Endothelial cell of umbilical vein (primary cell): ENCODE data around the gene GKN2. TPM values are rescaled to one million over a fixed set of nuclear protein-coding genes. Genes with fewer than 3 reads are reported as not detected.

Source experiments
- BruUV-seq: library from RNA; stranded (reverse); fragments of 400-500 nt; replicated peaks from 2 replicates; lab custom pipeline; 2021; lab: Mats Ljungman, UMichigan
- CTCF ChIA-PET: fragments of 300-600, 350-600 bp; sonication (Branson Sonifier 250); formaldehyde crosslinking; loops from one replicate; lab custom pipeline; 2021; ENCODE audit warnings: antibody characterized with exemption, inconsistent platforms; lab: Charles Lee
- POLR2A ChIA-PET: fragments of 300-600, 350-600 bp; sonication (Branson Sonifier 250); formaldehyde crosslinking; loops from one replicate; lab custom pipeline; 2021; ENCODE audit warnings: antibody characterized with exemption, inconsistent platforms; lab: Charles Lee
- DNase-seq: peaks from one replicate; pipeline ENCODE4 v3.0.0-alpha.2; 2011; ENCODE audit warnings: low read depth, low spot score
- FAIRE-seq: peaks from 2 replicates; lab custom pipeline; 2011; peaks lifted over from hg19 to GRCh38; lab: Jason Lieb, UNC
- H2AFZ ChIP-seq: 2 replicates; pipeline ENCODE4 v1.6.0; 2012; ENCODE audit warnings: low read depth, low read length, control low read depth, inconsistent platforms
- H3K27ac ChIP-seq: 2 replicates; pipeline ENCODE4 v1.5.1; 2011; ENCODE audit warnings: low read depth, mild to moderate bottlenecking, control low read depth, low read length, moderate library complexity; ENCODE audit not compliant: insufficient read depth
- H3K27me3 ChIP-seq, 2 experiments: 2 replicates each; pipeline versions ENCODE4 v1.6.0 to v1.6.1; 2011; ENCODE audit warnings: low read length in 2 of 2, mixed read lengths in 1 of 2; ENCODE audit not compliant: control insufficient read depth in 2 of 2, insufficient read depth in 2 of 2
- H3K36me3 ChIP-seq, 2 experiments: 2 replicates in 1 of 2; 3 replicates in 1 of 2; pipeline ENCODE4 v1.5.1; 2011; ENCODE audit warnings: low read length in 2 of 2, mild to moderate bottlenecking in 1 of 2, moderate library complexity in 1 of 2; ENCODE audit not compliant: control insufficient read depth in 2 of 2, insufficient read depth in 2 of 2; ENCODE audit errors: extremely low read depth in 1 of 2
- H3K4me1 ChIP-seq: 3 replicates; pipeline ENCODE4 v1.5.1; 2011; ENCODE audit warnings: mild to moderate bottlenecking, low read length; ENCODE audit not compliant: control insufficient read depth, insufficient read depth; ENCODE audit errors: extremely low read depth
- H3K4me2 ChIP-seq: 2 replicates; pipeline ENCODE4 v1.6.1; 2011; ENCODE audit warnings: low read length, control low read depth, mixed read lengths; ENCODE audit not compliant: insufficient read depth
- H3K4me3 ChIP-seq, 3 experiments: fragments of 200-600 bp in 1 of 3; sonication (generic), shearing (Covaris generic) in 1 of 3; replicated peaks in 1 of 3; 2 replicates each; pipeline ENCODE4 v1.5.1; 2011 to 2016; ENCODE audit warnings: control low read depth in 3 of 3, low read length in 3 of 3, mild to moderate bottlenecking in 2 of 3, inconsistent platforms in 1 of 3, low read depth in 1 of 3, moderate library complexity in 1 of 3; ENCODE audit not compliant: insufficient read depth in 1 of 3
- H3K79me2 ChIP-seq: 2 replicates; pipeline ENCODE4 v1.6.0; 2012; ENCODE audit warnings: low read length, inconsistent platforms; ENCODE audit not compliant: control insufficient read depth, insufficient read depth
- H3K9ac ChIP-seq: replicated peaks from 2 replicates; pipeline ENCODE3; 2011; ENCODE audit warnings: low read length, control low read depth; ENCODE audit not compliant: insufficient read depth; ENCODE audit errors: extremely low read depth
- H3K9me1 ChIP-seq: replicated peaks from 3 replicates; pipeline ENCODE4 v1.6.0; 2011; ENCODE audit warnings: mild to moderate bottlenecking, low read length; ENCODE audit not compliant: control insufficient read depth, insufficient read depth; ENCODE audit errors: extremely low read depth
- H3K9me3 ChIP-seq: replicated peaks from 2 replicates; pipeline ENCODE4 v1.5.1; 2012; ENCODE audit warnings: low read length, inconsistent platforms; ENCODE audit not compliant: control insufficient read depth, insufficient read depth
- H4K20me1 ChIP-seq: replicated peaks from 2 replicates; pipeline ENCODE3; 2011; ENCODE audit warnings: mild to moderate bottlenecking, low read length; ENCODE audit not compliant: control insufficient read depth, insufficient read depth; ENCODE audit errors: extremely low read depth
- CTCF ChIP-seq, 2 donors: IDR thresholded peaks; 1 replicate in 1 of 2; 2 replicates in 1 of 2; pipeline ENCODE4 v1.5.1; 2011; ENCODE audit warnings: low read length in 2 of 2, mild to moderate bottlenecking in 2 of 2, moderate library complexity in 2 of 2, control low read depth in 1 of 2, inconsistent platforms in 1 of 2, low read depth in 1 of 2; ENCODE audit not compliant: insufficient read depth in 1 of 2; ENCODE audit errors: extremely low read depth in 1 of 2
- EZH2 ChIP-seq: IDR thresholded peaks from 2 replicates; pipeline ENCODE4 v1.6.1; 2012; ENCODE audit warnings: borderline replicate concordance, low read depth, mild to moderate bottlenecking, moderate library complexity, low read length, inconsistent platforms; ENCODE audit not compliant: severe bottlenecking
- FOS ChIP-seq: IDR thresholded peaks from 2 replicates; pipeline ENCODE4 v1.6.1; 2011; ENCODE audit warnings: mild to moderate bottlenecking, low read length, moderate library complexity, borderline replicate concordance; ENCODE audit not compliant: insufficient read depth
- GATA2 ChIP-seq: IDR thresholded peaks from 2 replicates; pipeline ENCODE4 v1.7.0; 2011; ENCODE audit warnings: low read depth, mild to moderate bottlenecking, moderate library complexity, mixed read lengths, low read length; ENCODE audit not compliant: insufficient read length, insufficient read depth
- JUN ChIP-seq: IDR thresholded peaks from 2 replicates; pipeline ENCODE4 v1.6.1; 2011; ENCODE audit warnings: borderline replicate concordance, low read depth; ENCODE audit not compliant: insufficient read length, insufficient read depth
- MYC ChIP-seq: IDR thresholded peaks from one replicate; pipeline ENCODE4 v1.6.1; 2011; ENCODE audit warnings: mild to moderate bottlenecking, low read depth, low read length
- POLR2A ChIP-seq: IDR thresholded peaks from 2 replicates; pipeline ENCODE4 v1.6.1; 2012; ENCODE audit warnings: low read depth, mild to moderate bottlenecking, control low read depth, low read length
- POLR2AphosphoS5 ChIP-seq: IDR thresholded peaks from 2 replicates; pipeline ENCODE4 v1.6.1; 2012; ENCODE audit warnings: low read depth, mild to moderate bottlenecking, control low read depth, low read length, moderate library complexity; ENCODE audit not compliant: insufficient read depth
- dilution Hi-C: fragments of 300-500 bp; cut with MboI; formaldehyde crosslinking; loops from one replicate; pipeline ENCODE4 v1.15.0; 2019; ENCODE audit warnings: low sequenced_read_pairs; ENCODE audit not compliant: extremely low pct_ligation_motif_present
- intact Hi-C: fragments of 100-400 bp; cut with micrococcal nuclease; formaldehyde crosslinking; loops from one replicate; pipeline ENCODE4 v1.10.0; 2022
- polyA plus RNA-seq, 4 experiments: library from polyadenylated mRNA; depleted of rRNA in 3 of 4; stranded (reverse) in 3 of 4; unstranded in 1 of 4; fragments of >200 nt; gene quantifications; 2 replicates each; pipeline versions ENCODE4 v1.2.1 to v1.2.3, GENCODE V29; 2011 to 2012; ENCODE audit warnings: missing spikeins in 1 of 4
- total RNA-seq: library from RNA; stranded (reverse); gene quantifications from 2 replicates; pipeline ENCODE4 v1.2.3, GENCODE V29; 2021
- TF ChIP-seq, protein P1 (sequence below): IDR thresholded peaks from 2 replicates; pipeline ENCODE4 v1.6.1; 2011; ENCODE audit not compliant: insufficient read depth, insufficient read length

The GKN2 gene
- total and polyA plus RNA-seq, 2 donors (not counting 3 experiments of a cell fraction or from before 2014, with no cell fraction given), result not detected

DNA sequence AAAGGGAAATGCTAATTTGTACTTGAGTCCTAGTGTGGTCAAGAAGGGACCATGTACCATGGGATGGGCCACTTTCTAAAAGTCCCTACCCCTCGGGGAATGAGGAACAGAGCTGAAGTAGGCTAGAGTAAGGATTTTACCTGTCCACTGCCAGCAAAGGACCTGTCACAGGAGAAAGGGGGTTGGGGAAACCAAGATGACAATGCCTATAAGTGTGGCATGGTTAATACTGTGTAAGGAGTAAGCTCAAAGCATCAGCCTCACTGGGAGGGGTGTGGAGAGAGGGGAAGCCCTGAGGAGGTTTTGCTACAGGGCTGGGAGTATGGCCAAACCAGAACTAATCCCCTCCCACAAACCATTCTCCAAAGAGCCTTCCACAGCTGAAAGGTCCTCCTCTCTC, 15.8 kb downstream of the GKN2 start:
- dilution Hi-C loops, result loop anchor here (25.0 kb wide), 1 partner anchor 200 kb away; the partner anchor contains the start of gene ARHGAP25
- H3K9me3 ChIP-seq, result no peaks in the 10 kb centered on the region
- H3K4me3 ChIP-seq, result no peak overlapping the region
- ChIA-PET CTCF (interaction anchor here (0.7 to 1.5 kb wide), 3 partner anchors 29 to 370 kb away, joined by 3 to 8 read pairs (median 3); no protein-coding TSS in a partner anchor), POLR2A (no interaction called here)
- no peaks in the 10 kb centered on the region for H3K9me1 ChIP-seq
- no TSS peak for BruUV-seq
- H3K9ac ChIP-seq, result no peak overlapping the region
- DNase-seq, result no peak
- no peaks in the 10 kb centered on the region for H3K36me3 ChIP-seq
- intact Hi-C loops, result no loop called here
- no peaks in the 10 kb centered on the region for H4K20me1 ChIP-seq
- H3K27me3 ChIP-seq, result peaks cover 8 to 18% of the 10 kb centered on the region in 2 experiments
- FAIRE-seq, result no peak
- H3K79me2 ChIP-seq, result no peaks in the 10 kb centered on the region
- no peaks in the 10 kb centered on the region for H3K4me1 ChIP-seq
- no peak overlapping the region for H3K27ac ChIP-seq
- no peak overlapping the region for H2AFZ ChIP-seq
- H3K4me2 ChIP-seq, result no peak overlapping the region
- TF ChIP-seq MYC, result no peak
- no peak for TF ChIP-seq CTCF (IDR thresholded peaks at IDR 0.05; ENCODE audit: extremely low read depth in 1 of 2, insufficient read depth in 1 of 2, low read depth in 1 of 2, low read length in 2 of 2)
- no peak for TF ChIP-seq POLR2AphosphoS5
- no peak for TF ChIP-seq EZH2
- TF ChIP-seq, protein P1, sequence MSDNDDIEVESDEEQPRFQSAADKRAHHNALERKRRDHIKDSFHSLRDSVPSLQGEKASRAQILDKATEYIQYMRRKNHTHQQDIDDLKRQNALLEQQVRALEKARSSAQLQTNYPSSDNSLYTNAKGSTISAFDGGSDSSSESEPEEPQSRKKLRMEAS, result no peak
- no peak for TF ChIP-seq FOS
- TF ChIP-seq POLR2A, result no peak
- no peak for TF ChIP-seq GATA2
- TF ChIP-seq JUN, result no peak
